ENCODE data around the gene CTU1.

DNA sequence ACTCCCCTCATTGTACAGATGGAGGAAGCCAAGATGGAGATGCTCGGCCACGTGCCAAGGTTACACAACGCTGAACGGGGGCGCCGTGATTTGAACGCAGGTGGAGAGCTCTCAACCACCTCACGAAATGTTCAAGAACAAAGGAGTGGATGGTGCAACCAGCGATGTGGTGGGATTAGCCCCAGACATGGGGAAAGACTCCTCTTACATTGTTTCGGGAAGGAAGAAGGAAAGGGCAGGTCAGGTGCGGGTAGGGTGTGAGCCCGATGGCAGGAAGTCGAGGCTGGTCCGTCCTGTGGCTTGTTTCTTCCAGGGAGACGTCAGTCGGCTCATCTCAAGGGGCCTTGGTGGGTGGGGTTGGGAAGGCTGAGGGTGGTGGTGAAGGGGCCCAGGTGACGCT lies 18.4 kb downstream of the CTU1 start:
- TF ChIP-seq, protein P1, sequence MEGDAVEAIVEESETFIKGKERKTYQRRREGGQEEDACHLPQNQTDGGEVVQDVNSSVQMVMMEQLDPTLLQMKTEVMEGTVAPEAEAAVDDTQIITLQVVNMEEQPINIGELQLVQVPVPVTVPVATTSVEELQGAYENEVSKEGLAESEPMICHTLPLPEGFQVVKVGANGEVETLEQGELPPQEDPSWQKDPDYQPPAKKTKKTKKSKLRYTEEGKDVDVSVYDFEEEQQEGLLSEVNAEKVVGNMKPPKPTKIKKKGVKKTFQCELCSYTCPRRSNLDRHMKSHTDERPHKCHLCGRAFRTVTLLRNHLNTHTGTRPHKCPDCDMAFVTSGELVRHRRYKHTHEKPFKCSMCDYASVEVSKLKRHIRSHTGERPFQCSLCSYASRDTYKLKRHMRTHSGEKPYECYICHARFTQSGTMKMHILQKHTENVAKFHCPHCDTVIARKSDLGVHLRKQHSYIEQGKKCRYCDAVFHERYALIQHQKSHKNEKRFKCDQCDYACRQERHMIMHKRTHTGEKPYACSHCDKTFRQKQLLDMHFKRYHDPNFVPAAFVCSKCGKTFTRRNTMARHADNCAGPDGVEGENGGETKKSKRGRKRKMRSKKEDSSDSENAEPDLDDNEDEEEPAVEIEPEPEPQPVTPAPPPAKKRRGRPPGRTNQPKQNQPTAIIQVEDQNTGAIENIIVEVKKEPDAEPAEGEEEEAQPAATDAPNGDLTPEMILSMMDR (IDR thresholded peaks at IDR 0.05) = no peak
- TF ChIP-seq POLR2A (IDR thresholded peaks at IDR 0.05) = no peak

Measured in lower leg skin (tissue), 3 donors.